HepG2 (cell line): ENCODE data around the gene NT5C. TPM values are rescaled to one million over a fixed set of nuclear protein-coding genes. Genes with fewer than 3 reads are reported as not detected.

ENCODE experiments used
- ASH2L ChIP-seq: fragments of 300-600, 200-600 bp; sonication (generic); IDR thresholded peaks from 2 replicates; pipeline ENCODE4 v1.7.0; 2017; ENCODE audit warnings: low read depth, mild to moderate bottlenecking, moderate library complexity, mixed read lengths, low read length; ENCODE audit not compliant: insufficient read length
- IKZF4 ChIP-seq: sonication (generic); formaldehyde crosslinking; IDR thresholded peaks from 2 replicates; pipeline ENCODE4 v1.5.1; 2020; ENCODE audit warnings: borderline replicate concordance, mild to moderate bottlenecking, low read depth, missing genetic modification reagents; ENCODE audit errors: not compliant biosample characterization
- NKX3-1 ChIP-seq: sonication (generic); formaldehyde crosslinking; IDR thresholded peaks from 2 replicates; pipeline ENCODE4 v1.5.0; 2020; ENCODE audit warnings: missing genetic modification reagents
- POLR2AphosphoS5 ChIP-seq: IDR thresholded peaks from 2 replicates; pipeline ENCODE4 v1.6.1; 2012; ENCODE audit warnings: low read depth, low read length
- RBM22 ChIP-seq: fragments of 200-400 bp; formaldehyde crosslinking; optimal IDR thresholded peaks from 2 replicates; pipeline ENCODE3; 2017; ENCODE audit warnings: mild to moderate bottlenecking, low read length, moderate library complexity
- TCF7 ChIP-seq: sonication (generic); IDR thresholded peaks from 2 replicates; pipeline ENCODE4 v1.6.1; 2016; ENCODE audit warnings: antibody characterized with exemption, low read depth
- YEATS4 ChIP-seq: sonication (generic); formaldehyde crosslinking; IDR thresholded peaks from 2 replicates; pipeline ENCODE4 v1.4.0; 2020; ENCODE audit warnings: missing genetic modification reagents, borderline replicate concordance
- ZFY ChIP-seq: sonication (generic); formaldehyde crosslinking; IDR thresholded peaks from 2 replicates; pipeline ENCODE4 v1.4.0; 2020; ENCODE audit warnings: missing genetic modification reagents
- ZNF225 ChIP-seq: sonication (generic); formaldehyde crosslinking; IDR thresholded peaks from 2 replicates; pipeline ENCODE4 v1.4.0; 2020; ENCODE audit warnings: mild to moderate bottlenecking, missing genetic modification reagents
- ZNF230 ChIP-seq: sonication (generic); formaldehyde crosslinking; IDR thresholded peaks from 2 replicates; pipeline ENCODE4 v1.4.0; 2020; ENCODE audit warnings: mild to moderate bottlenecking, missing genetic modification reagents
- polyA plus RNA-seq, 8 experiments: library from polyadenylated mRNA; depleted of rRNA in 3 of 8; stranded (reverse) in 7 of 8; unstranded in 1 of 8; fragments of >200 nt; fragmentation: Illumina TruSeq in 4 of 8; extraction: Trizol in 4 of 8; gene quantifications; 2 replicates each; pipeline versions ENCODE4 v1.2.1 to v1.2.3, GENCODE V29; 2011 to 2016; ENCODE audit warnings: low read depth in 4 of 8, missing spikeins in 1 of 8, mixed read lengths in 1 of 8; ENCODE audit not compliant: insufficient read depth in 1 of 8
- total RNA-seq, 5 experiments: library from RNA; depleted of rRNA; stranded (reverse); fragments of >200 nt; fragmentation: Illumina TruSeq; extraction: Trizol; gene quantifications; 2 replicates each; pipeline ENCODE4 v1.2.3, GENCODE V29; 2016; ENCODE audit warnings: low read depth in 1 of 5
- TF ChIP-seq, protein P1 (sequence below): sonication (generic); formaldehyde crosslinking; IDR thresholded peaks from 2 replicates; pipeline ENCODE4 v1.8.0; 2022; ENCODE audit warnings: mild to moderate bottlenecking, missing genetic modification reagents, borderline replicate concordance
- TF ChIP-seq, protein P2 (sequence below): sonication (generic); formaldehyde crosslinking; IDR thresholded peaks from 2 replicates; pipeline ENCODE4 v1.8.1; 2023; ENCODE audit warnings: missing genetic modification reagents, inconsistent platforms, borderline replicate concordance
- TF ChIP-seq, protein P3 (sequence below): sonication (generic); formaldehyde crosslinking; IDR thresholded peaks from 2 replicates; pipeline ENCODE4 v1.9.0; 2021; ENCODE audit warnings: mild to moderate bottlenecking, missing genetic modification reagents
- TF ChIP-seq, protein P4 (sequence below): IDR thresholded peaks from 2 replicates; pipeline ENCODE4 v1.6.1; 2016; ENCODE audit warnings: control low read depth
- TF ChIP-seq, protein P5 (sequence below): sonication (generic); formaldehyde crosslinking; IDR thresholded peaks from 2 replicates; pipeline ENCODE4 v1.8.1; 2023; ENCODE audit warnings: mild to moderate bottlenecking, moderate library complexity, missing genetic modification reagents

The NT5C gene
- total and polyA plus RNA-seq, 2 of the 13 experiments (the other 11 are each of a cell fraction or from before 2014, with no cell fraction given): 42.8 to 48.6 TPM

DNA sequence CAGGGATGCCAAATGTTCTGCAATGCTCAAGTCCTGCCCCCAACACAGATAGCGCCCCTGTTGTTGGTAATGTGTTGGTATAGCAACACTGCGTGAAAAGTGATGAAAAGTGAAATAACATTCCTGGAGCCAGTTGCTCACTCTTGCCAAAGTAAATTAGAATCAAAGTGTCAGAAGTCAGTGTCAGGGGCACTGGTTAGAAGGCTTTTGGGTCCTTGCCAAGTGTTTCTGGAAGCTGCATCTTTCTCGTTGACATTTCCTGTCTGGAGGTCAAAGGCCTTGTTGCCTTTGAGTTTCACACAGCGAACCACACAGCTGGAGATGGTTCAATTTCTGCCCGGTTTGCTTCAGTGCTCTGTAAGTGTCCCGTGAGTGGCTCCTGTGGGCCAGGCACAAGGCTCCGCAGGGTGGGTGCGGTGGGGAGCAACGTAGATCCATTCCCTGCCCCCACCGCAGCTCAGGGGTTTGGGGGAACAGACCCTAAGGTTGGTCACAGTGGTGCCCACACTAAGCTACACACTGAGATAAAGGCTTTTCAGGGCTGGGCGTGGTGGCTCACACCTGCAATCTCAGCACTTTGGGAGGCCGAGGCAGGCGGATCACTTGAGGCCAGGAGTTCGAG is 47.4 kb downstream of the NT5C start (continued):
- peak; percentile 39; the same call in 1 of the 2 replicates for TF ChIP-seq ZFY (CRISPR knock-in tag)
- TF ChIP-seq, protein P1, sequence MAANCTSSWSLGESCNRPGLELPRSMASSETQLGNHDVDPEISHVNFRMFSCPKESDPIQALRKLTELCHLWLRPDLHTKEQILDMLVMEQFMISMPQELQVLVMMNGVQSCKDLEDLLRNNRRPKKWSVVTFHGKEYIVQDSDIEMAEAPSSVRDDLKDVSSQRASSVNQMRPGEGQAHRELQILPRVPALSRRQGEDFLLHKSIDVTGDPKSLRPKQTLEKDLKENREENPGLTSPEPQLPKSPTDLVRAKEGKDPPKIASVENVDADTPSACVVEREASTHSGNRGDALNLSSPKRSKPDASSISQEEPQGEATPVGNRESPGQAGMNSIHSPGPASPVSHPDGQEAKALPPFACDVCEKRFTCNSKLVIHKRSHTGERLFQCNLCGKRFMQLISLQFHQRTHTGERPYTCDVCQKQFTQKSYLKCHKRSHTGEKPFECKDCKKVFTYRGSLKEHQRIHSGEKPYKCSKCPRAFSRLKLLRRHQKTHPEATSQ (CRISPR knock-in tag): no peak
- TF ChIP-seq, protein P2, sequence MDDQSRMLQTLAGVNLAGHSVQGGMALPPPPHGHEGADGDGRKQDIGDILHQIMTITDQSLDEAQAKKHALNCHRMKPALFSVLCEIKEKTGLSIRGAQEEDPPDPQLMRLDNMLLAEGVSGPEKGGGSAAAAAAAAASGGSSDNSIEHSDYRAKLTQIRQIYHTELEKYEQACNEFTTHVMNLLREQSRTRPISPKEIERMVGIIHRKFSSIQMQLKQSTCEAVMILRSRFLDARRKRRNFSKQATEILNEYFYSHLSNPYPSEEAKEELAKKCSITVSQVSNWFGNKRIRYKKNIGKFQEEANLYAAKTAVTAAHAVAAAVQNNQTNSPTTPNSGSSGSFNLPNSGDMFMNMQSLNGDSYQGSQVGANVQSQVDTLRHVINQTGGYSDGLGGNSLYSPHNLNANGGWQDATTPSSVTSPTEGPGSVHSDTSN (CRISPR knock-in tag): no peak
- TF ChIP-seq ZNF225 (CRISPR knock-in tag): no peak
- peak; percentile 75 for TF ChIP-seq TCF7
- no peak for TF ChIP-seq RBM22
- TF ChIP-seq, protein P3, sequence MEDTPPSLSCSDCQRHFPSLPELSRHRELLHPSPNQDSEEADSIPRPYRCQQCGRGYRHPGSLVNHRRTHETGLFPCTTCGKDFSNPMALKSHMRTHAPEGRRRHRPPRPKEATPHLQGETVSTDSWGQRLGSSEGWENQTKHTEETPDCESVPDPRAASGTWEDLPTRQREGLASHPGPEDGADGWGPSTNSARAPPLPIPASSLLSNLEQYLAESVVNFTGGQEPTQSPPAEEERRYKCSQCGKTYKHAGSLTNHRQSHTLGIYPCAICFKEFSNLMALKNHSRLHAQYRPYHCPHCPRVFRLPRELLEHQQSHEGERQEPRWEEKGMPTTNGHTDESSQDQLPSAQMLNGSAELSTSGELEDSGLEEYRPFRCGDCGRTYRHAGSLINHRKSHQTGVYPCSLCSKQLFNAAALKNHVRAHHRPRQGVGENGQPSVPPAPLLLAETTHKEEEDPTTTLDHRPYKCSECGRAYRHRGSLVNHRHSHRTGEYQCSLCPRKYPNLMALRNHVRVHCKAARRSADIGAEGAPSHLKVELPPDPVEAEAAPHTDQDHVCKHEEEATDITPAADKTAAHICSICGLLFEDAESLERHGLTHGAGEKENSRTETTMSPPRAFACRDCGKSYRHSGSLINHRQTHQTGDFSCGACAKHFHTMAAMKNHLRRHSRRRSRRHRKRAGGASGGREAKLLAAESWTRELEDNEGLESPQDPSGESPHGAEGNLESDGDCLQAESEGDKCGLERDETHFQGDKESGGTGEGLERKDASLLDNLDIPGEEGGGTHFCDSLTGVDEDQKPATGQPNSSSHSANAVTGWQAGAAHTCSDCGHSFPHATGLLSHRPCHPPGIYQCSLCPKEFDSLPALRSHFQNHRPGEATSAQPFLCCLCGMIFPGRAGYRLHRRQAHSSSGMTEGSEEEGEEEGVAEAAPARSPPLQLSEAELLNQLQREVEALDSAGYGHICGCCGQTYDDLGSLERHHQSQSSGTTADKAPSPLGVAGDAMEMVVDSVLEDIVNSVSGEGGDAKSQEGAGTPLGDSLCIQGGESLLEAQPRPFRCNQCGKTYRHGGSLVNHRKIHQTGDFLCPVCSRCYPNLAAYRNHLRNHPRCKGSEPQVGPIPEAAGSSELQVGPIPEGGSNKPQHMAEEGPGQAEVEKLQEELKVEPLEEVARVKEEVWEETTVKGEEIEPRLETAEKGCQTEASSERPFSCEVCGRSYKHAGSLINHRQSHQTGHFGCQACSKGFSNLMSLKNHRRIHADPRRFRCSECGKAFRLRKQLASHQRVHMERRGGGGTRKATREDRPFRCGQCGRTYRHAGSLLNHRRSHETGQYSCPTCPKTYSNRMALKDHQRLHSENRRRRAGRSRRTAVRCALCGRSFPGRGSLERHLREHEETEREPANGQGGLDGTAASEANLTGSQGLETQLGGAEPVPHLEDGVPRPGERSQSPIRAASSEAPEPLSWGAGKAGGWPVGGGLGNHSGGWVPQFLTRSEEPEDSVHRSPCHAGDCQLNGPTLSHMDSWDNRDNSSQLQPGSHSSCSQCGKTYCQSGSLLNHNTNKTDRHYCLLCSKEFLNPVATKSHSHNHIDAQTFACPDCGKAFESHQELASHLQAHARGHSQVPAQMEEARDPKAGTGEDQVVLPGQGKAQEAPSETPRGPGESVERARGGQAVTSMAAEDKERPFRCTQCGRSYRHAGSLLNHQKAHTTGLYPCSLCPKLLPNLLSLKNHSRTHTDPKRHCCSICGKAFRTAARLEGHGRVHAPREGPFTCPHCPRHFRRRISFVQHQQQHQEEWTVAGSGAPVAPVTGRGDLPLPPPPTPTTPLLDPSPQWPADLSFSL (CRISPR knock-in tag): peak; percentile 50; the same call in 1 of the 2 replicates
- TF ChIP-seq YEATS4 (CRISPR knock-in tag): no peak
- no peak for TF ChIP-seq NKX3-1 (CRISPR knock-in tag)
- no peak for TF ChIP-seq IKZF4
- TF ChIP-seq, protein P4, sequence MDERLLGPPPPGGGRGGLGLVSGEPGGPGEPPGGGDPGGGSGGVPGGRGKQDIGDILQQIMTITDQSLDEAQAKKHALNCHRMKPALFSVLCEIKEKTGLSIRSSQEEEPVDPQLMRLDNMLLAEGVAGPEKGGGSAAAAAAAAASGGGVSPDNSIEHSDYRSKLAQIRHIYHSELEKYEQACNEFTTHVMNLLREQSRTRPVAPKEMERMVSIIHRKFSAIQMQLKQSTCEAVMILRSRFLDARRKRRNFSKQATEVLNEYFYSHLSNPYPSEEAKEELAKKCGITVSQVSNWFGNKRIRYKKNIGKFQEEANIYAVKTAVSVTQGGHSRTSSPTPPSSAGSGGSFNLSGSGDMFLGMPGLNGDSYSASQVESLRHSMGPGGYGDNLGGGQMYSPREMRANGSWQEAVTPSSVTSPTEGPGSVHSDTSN (CRISPR knock-in tag): 0 out of 2 replicates have a peak, but pooled peaks have one; percentile 15
- TF ChIP-seq, protein P5, sequence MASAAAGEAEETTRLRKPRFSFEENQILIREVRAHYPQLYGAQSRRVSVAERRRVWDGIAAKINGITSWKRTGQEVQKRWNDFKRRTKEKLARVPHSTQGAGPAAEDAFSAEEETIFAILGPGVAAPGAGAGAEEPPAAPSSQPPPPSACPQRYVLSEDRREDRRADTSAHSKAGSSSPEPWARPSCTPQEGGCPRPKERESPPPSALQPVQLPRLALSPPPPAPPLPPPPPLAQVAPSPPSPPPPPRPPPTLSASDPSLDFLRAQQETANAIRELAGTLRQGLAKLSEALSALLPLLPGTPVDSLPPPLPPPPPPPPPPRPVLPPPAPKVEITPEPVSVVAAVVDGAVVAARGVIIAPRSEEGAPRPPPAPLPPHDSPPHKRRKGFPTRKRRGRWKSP (CRISPR knock-in tag): 0 out of 2 replicates have a peak, but pooled peaks have one; percentile 51
- peak; percentile 56 for TF ChIP-seq ASH2L
- no peak for TF ChIP-seq POLR2AphosphoS5
- no peak; the same call in 1 of the 2 replicates for TF ChIP-seq ZNF230 (CRISPR knock-in tag)
